Body of pancreas (tissue), 4 donors: Measurements from ENCODE around the gene LCLAT1.

Source experiments
- CTCF ChIP-seq, 7 experiments: fragments of 450-650 bp in 4 of 7; fragments of 200-600 bp in 3 of 7; sonication (generic) in 3 of 7; IDR thresholded peaks; one replicate each; pipeline ENCODE4 v1.5.1; 2016 to 2019; ENCODE audit warnings: antibody characterized with exemption in 7 of 7
- POLR2A ChIP-seq, 3 donors: fragments of 450-650 bp; IDR thresholded peaks; one replicate each; pipeline ENCODE4 v1.6.1; 2016; ENCODE audit warnings: antibody characterized with exemption in 3 of 3, mild to moderate bottlenecking in 2 of 3

DNA sequence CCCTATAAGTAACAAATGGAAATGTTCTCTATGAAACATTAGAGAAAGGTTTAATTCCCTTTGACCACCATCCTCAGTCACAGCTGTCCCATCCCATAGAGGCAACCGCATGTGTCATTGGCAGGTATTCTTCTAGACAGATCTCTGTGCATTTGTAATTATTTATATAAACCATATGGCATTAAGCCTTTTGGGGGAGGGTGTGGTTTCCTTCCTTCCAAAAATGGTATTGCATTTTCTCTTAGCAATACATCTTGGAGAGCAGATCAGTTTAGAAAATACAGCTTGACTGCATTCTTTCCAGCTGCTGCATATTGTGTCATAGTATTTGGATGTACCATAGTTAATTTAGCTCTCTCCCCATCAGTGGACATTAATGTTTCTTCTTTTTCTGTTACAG is 57.7 kb downstream of the LCLAT1 start:
- TF ChIP-seq CTCF (IDR thresholded peaks at IDR 0.05), result no peak
- TF ChIP-seq POLR2A (IDR thresholded peaks at IDR 0.05), result no peak
